ENCODE data around the gene GLIS2.

DNA sequence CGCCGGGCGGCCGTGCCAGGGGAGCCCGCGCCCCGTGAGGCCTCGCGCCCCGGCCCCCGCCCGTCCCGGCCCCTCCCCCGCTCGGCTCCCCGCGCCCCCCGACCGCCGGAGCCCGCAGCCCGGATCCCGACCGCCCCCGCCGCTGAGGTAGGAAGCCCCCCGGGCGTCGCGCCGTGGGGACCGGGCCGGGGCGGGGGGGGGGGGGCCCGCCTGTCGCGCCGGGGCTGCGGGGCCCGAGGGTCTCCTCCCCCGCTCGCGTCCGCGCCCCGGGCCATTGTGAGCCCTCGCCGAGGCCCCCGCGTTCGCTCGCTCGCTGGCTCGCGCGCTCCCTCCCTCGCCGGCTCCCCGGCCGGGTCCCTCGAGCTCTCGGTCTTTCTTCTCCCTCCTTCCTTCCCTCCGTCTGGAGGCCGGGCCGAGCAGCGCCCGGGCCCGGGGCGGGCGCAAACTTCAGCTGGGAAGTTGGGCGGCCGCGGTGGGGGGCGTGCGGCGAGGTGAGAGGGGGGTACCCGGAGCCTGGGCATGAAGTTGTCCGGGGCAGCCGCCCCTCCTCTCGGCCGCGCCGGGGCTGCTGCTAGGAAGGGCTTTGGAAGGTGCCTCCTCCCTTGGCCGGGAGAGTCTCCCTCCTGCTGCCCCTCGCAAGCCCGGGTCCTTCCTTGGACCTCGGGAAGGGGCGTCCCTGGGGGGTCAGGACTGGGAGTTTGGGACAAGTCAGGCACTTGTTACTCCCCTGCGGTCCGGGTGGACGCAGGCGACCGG, 419 bp downstream of the GLIS2 start:
- TF ChIP-seq CTCF (conservative IDR thresholded peaks at IDR 0.05; ENCODE audit: low read length): no peak
- TF ChIP-seq EZH2phosphoT487 (IDR thresholded peaks at IDR 0.05; ENCODE audit: borderline replicate concordance): no peak

All from Loucy (cell line).